Lower lobe of right lung (tissue), 2 donors: Measurements from ENCODE around the gene QPCT. TPM values are rescaled to one million over a fixed set of nuclear protein-coding genes. Genes with fewer than 3 reads are reported as not detected.
A peak's percentile ranks its signal among the peaks of the same experiment; 100 is the strongest.

Source experiments
- ATAC-seq, 2 donors: fragments of 200-7000 bp; cut with Tn5 transposase; one replicate each; pipeline ENCODE4 v1.9.1; 2020 to 2022; ENCODE audit warnings: mild to moderate bottlenecking in 2 of 2, moderate library complexity in 2 of 2
- DNase-seq: peaks from one replicate; pipeline ENCODE4 v3.0.0-alpha.2; 2020
- H3K27ac ChIP-seq: fragments of 200-600 bp; one replicate; pipeline ENCODE4 v1.8.0; 2022
- H3K27me3 ChIP-seq: fragments of 200-600 bp; one replicate; pipeline ENCODE4 v1.8.0; 2022; ENCODE audit warnings: low read depth
- H3K36me3 ChIP-seq: fragments of 200-600 bp; one replicate; pipeline ENCODE4 v1.8.0; 2022; ENCODE audit warnings: mild to moderate bottlenecking
- H3K4me1 ChIP-seq: fragments of 200-600 bp; one replicate; pipeline ENCODE4 v1.8.0; 2022
- H3K4me3 ChIP-seq: fragments of 200-600 bp; one replicate; pipeline ENCODE4 v1.8.0; 2022; ENCODE audit warnings: mild to moderate bottlenecking
- H3K9me3 ChIP-seq: fragments of 200-600 bp; one replicate; pipeline ENCODE4 v1.8.0; 2022
- CTCF ChIP-seq: fragments of 200-600 bp; IDR thresholded peaks from one replicate; pipeline ENCODE4 v1.8.0; 2022; ENCODE audit warnings: antibody characterized with exemption, mild to moderate bottlenecking
- intact Hi-C: fragments of 100-400 bp; cut with DNase I; formaldehyde crosslinking; loops from one replicate; pipeline ENCODE4 v1.11.0; 2022
- total RNA-seq: library from RNA; stranded (reverse); fragmentation: NEBNext Ultra II Directional; extraction: Animal tissue kit (Norgen Biotek cat#: 25700); gene quantifications from one replicate; pipeline ENCODE4 v1.2.1, GENCODE V29; 2021
- donor health status: DM: no; HTN: yes; CAD: no; lungs with severe emphysema.

The QPCT gene
- total RNA-seq, 1 donor from 2014 or later: 8.6 TPM

- no peaks in the 10 kb centered on the region for H3K27me3 ChIP-seq
- H3K27ac ChIP-seq: peak overlapping the region; percentile 89
- no peak for DNase-seq
- peak overlapping the region; percentile 84 for H3K4me3 ChIP-seq
- no peak for TF ChIP-seq CTCF
- peaks cover 44% of the 10 kb centered on the region for H3K4me1 ChIP-seq
- H3K9me3 ChIP-seq: no peaks in the 10 kb centered on the region
- no peak for ATAC-seq
- intact Hi-C loops: no loop called here
- H3K36me3 ChIP-seq: no peaks in the 10 kb centered on the region
Measured at GRCh38 chr2:37325625-37326071, 18.8 kb upstream of the QPCT start.

- ATAC-seq (peak; percentile 61 to 77), DNase-seq (no peak)
- Histone ChIP-seq H3K27me3 (no peaks in the 10 kb centered on the region), H3K36me3 (no peaks in the 10 kb centered on the region), H3K27ac (peak overlapping the region; percentile 89), H3K4me3 (peak overlapping the region; percentile 84), H3K4me1 (peaks cover 40% of the 10 kb centered on the region), H3K9me3 (no peaks in the 10 kb centered on the region)
- no peak for TF ChIP-seq CTCF
- intact Hi-C loops: no loop called here
Measured at GRCh38 chr2:37326285-37326684, 18.1 kb upstream of the QPCT start.

- Histone ChIP-seq H3K9me3 (no peaks in the 10 kb centered on the region), H3K4me1 (peaks cover 32% of the 10 kb centered on the region), H3K36me3 (no peaks in the 10 kb centered on the region), H3K27ac (peak overlapping the region; percentile 89), H3K27me3 (no peaks in the 10 kb centered on the region), H3K4me3 (peak overlapping the region; percentile 84)
- no peak for TF ChIP-seq CTCF
- DNase-seq (no peak), ATAC-seq (peak in 1 of 2 donors; percentile 32)
- intact Hi-C loops: no loop called here
Measured at GRCh38 chr2:37326866-37327634, 17.4 kb upstream of the QPCT start.

DNA sequence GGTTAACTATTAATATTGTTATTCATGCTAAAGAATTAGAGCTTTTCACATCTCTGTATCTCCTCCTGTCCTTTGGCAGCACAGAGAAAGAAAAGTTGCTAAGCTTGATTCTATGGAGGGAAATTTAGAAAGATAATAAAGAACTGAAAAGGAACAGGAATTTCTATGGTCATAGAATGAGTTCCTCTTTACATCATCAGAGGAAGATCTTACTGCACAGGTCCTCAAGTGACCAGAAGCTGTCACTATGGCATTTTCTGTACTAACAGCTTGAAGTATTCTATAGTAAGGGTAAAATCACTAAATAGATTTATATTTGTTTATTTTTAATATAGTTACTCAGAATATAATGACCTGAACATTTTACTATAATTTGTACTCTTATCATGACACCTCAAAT lies 13.7 kb upstream of the QPCT start:
- no peak for TF ChIP-seq CTCF
- Histone ChIP-seq H3K4me1 (peaks cover 14% of the 10 kb centered on the region), H3K27me3 (no peaks in the 10 kb centered on the region), H3K27ac (no peak overlapping the region), H3K9me3 (no peaks in the 10 kb centered on the region), H3K36me3 (no peaks in the 10 kb centered on the region), H3K4me3 (no peak overlapping the region)
- no peak for DNase-seq
- ATAC-seq: no peak
- intact Hi-C loops: no loop called here

GRCh38 chr2:37332560-37332959 lies 11.9 kb upstream of the QPCT start:
- H3K4me3 ChIP-seq: no peak overlapping the region
- no peak overlapping the region for H3K27ac ChIP-seq
- intact Hi-C loops: no loop called here
- H3K4me1 ChIP-seq: no peaks in the 10 kb centered on the region
- no peaks in the 10 kb centered on the region for H3K9me3 ChIP-seq
- DNase-seq (no peak), ATAC-seq (no peak)
- H3K36me3 ChIP-seq: no peaks in the 10 kb centered on the region
- no peak for TF ChIP-seq CTCF
- no peaks in the 10 kb centered on the region for H3K27me3 ChIP-seq
